ENCODE data around the gene TSPAN18. TPM values are rescaled to one million over a fixed set of nuclear protein-coding genes. Genes with fewer than 3 reads are reported as not detected.

The TSPAN18 gene
- total and polyA plus RNA-seq, 2 experiments from 2014 or later: 9.5 to 21.5 TPM

- no peaks in the 10 kb centered on the region for H3K27me3 ChIP-seq
- no peaks in the 10 kb centered on the region for H3K79me2 ChIP-seq
- no peaks in the 10 kb centered on the region for H3K4me1 ChIP-seq (ENCODE audit: insufficient read depth)
- H3K9me2 ChIP-seq (replicated peaks; ENCODE audit: insufficient read depth): no peaks in the 10 kb centered on the region
- H2AFZ ChIP-seq: no peak overlapping the region
- H3K36me3 ChIP-seq (replicated peaks; ENCODE audit: insufficient read depth, low read depth): no peaks in the 10 kb centered on the region
- no peak overlapping the region for H3K4me3 ChIP-seq
- H3K4me2 ChIP-seq: no peak overlapping the region
- no peak overlapping the region for H3K27ac ChIP-seq
- 97% methylated on average over 10 of the region's 10 CpGs for WGBS (ENCODE audit: low lambda C conversion rate, missing lambda C conversion rate)
- no peaks in the 10 kb centered on the region for H3K9me3 ChIP-seq (ENCODE audit: low read depth)
- no peak for DNase-seq (ENCODE audit: low spot score)
- no peaks in the 10 kb centered on the region for H4K20me1 ChIP-seq (ENCODE audit: insufficient read depth, poor library complexity, severe bottlenecking)
- no peak for TF ChIP-seq EZH2 (IDR thresholded peaks at IDR 0.05; ENCODE audit: borderline replicate concordance)
- TF ChIP-seq, protein P1, sequence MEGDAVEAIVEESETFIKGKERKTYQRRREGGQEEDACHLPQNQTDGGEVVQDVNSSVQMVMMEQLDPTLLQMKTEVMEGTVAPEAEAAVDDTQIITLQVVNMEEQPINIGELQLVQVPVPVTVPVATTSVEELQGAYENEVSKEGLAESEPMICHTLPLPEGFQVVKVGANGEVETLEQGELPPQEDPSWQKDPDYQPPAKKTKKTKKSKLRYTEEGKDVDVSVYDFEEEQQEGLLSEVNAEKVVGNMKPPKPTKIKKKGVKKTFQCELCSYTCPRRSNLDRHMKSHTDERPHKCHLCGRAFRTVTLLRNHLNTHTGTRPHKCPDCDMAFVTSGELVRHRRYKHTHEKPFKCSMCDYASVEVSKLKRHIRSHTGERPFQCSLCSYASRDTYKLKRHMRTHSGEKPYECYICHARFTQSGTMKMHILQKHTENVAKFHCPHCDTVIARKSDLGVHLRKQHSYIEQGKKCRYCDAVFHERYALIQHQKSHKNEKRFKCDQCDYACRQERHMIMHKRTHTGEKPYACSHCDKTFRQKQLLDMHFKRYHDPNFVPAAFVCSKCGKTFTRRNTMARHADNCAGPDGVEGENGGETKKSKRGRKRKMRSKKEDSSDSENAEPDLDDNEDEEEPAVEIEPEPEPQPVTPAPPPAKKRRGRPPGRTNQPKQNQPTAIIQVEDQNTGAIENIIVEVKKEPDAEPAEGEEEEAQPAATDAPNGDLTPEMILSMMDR (IDR thresholded peaks at IDR 0.05; ENCODE audit: poor library complexity): no peak
- TF ChIP-seq EZH2phosphoT487 (IDR thresholded peaks at IDR 0.05; ENCODE audit: low read depth, severe bottlenecking, unreplicated experiment): no peak
Observed at GRCh38 chr11:44916801-44917385, 190.1 kb downstream of the TSPAN18 start.

GRCh38 chr11:44917741-44918140, 191.0 kb downstream of the TSPAN18 start:
- Histone ChIP-seq H3K4me3 (no peak overlapping the region), H3K27me3 (no peaks in the 10 kb centered on the region), H3K36me3 (replicated peaks; ENCODE audit: insufficient read depth, low read depth) (no peaks in the 10 kb centered on the region), H3K4me2 (no peak overlapping the region), H3K4me1 (ENCODE audit: insufficient read depth) (no peaks in the 10 kb centered on the region), H3K9me3 (ENCODE audit: low read depth) (no peaks in the 10 kb centered on the region), H3K79me2 (no peaks in the 10 kb centered on the region), H3K9me2 (replicated peaks; ENCODE audit: insufficient read depth) (no peaks in the 10 kb centered on the region), H3K27ac (no peak overlapping the region), H4K20me1 (ENCODE audit: insufficient read depth, poor library complexity, severe bottlenecking) (no peaks in the 10 kb centered on the region), H2AFZ (no peak overlapping the region)
- 94% methylated on average over 4 of the region's 4 CpGs for WGBS (ENCODE audit: low lambda C conversion rate, missing lambda C conversion rate)
- DNase-seq (ENCODE audit: low spot score): no peak
- TF ChIP-seq EZH2phosphoT487 (IDR thresholded peaks at IDR 0.05; ENCODE audit: low read depth, severe bottlenecking, unreplicated experiment): no peak
- no peak for TF ChIP-seq EZH2 (IDR thresholded peaks at IDR 0.05; ENCODE audit: borderline replicate concordance)
- TF ChIP-seq, protein P1 (IDR thresholded peaks at IDR 0.05; ENCODE audit: poor library complexity): no peak

- H3K9me2 ChIP-seq (replicated peaks; ENCODE audit: insufficient read depth): no peaks in the 10 kb centered on the region
- H3K27ac ChIP-seq: no peak overlapping the region
- no peak overlapping the region for H3K4me2 ChIP-seq
- 68% methylated on average over 7 of the region's 7 CpGs for WGBS (ENCODE audit: low lambda C conversion rate, missing lambda C conversion rate)
- no peaks in the 10 kb centered on the region for H3K4me1 ChIP-seq (ENCODE audit: insufficient read depth)
- H3K9me3 ChIP-seq (ENCODE audit: low read depth): no peaks in the 10 kb centered on the region
- DNase-seq (ENCODE audit: low spot score): no peak
- no peaks in the 10 kb centered on the region for H3K27me3 ChIP-seq
- H3K36me3 ChIP-seq (replicated peaks; ENCODE audit: insufficient read depth, low read depth): no peaks in the 10 kb centered on the region
- no peak overlapping the region for H3K4me3 ChIP-seq
- no peak for TF ChIP-seq EZH2phosphoT487 (IDR thresholded peaks at IDR 0.05; ENCODE audit: low read depth, severe bottlenecking, unreplicated experiment)
- no peak for TF ChIP-seq EZH2 (IDR thresholded peaks at IDR 0.05; ENCODE audit: borderline replicate concordance)
- TF ChIP-seq, protein P1 (IDR thresholded peaks at IDR 0.05; ENCODE audit: poor library complexity): no peak
- H4K20me1 ChIP-seq (ENCODE audit: insufficient read depth, poor library complexity, severe bottlenecking): no peaks in the 10 kb centered on the region
- no peak overlapping the region for H2AFZ ChIP-seq
- no peaks in the 10 kb centered on the region for H3K79me2 ChIP-seq
Observed at GRCh38 chr11:44920451-44920850, 193.7 kb downstream of the TSPAN18 start.
